GM18951 (cell line): ENCODE data around the gene USP2.
"Not testable (repeated sequence)": the region's sequence is repeated elsewhere in the genome, so short reads cannot be mapped to it uniquely, and the experiment has no call there.

Experiments used
- POLR2A ChIP-seq: IDR thresholded peaks from 4 replicates; pipeline ENCODE4 v1.6.1; 2011; ENCODE audit warnings: mild to moderate bottlenecking; ENCODE audit not compliant: insufficient read length, insufficient read depth; ENCODE audit errors: extremely low read depth
- in situ Hi-C: fragments of 300-500 bp; cut with MboI; formaldehyde crosslinking; loops from one replicate; pipeline ENCODE4 v1.12.0; 2022; ENCODE audit warnings: low sequenced_read_pairs, mixed read lengths, inconsistent platforms; ENCODE audit not compliant: unreplicated experiment

USP2 gene

GRCh38 chr11:119419246-119419645, 37.8 kb upstream of the USP2 start:
- in situ Hi-C loops: no loop called here
- TF ChIP-seq POLR2A: no peak

- in situ Hi-C loops: no loop called here
- no peak for TF ChIP-seq POLR2A
Observed at GRCh38 chr11:119418759-119419158, 37.3 kb upstream of the USP2 start.

DNA sequence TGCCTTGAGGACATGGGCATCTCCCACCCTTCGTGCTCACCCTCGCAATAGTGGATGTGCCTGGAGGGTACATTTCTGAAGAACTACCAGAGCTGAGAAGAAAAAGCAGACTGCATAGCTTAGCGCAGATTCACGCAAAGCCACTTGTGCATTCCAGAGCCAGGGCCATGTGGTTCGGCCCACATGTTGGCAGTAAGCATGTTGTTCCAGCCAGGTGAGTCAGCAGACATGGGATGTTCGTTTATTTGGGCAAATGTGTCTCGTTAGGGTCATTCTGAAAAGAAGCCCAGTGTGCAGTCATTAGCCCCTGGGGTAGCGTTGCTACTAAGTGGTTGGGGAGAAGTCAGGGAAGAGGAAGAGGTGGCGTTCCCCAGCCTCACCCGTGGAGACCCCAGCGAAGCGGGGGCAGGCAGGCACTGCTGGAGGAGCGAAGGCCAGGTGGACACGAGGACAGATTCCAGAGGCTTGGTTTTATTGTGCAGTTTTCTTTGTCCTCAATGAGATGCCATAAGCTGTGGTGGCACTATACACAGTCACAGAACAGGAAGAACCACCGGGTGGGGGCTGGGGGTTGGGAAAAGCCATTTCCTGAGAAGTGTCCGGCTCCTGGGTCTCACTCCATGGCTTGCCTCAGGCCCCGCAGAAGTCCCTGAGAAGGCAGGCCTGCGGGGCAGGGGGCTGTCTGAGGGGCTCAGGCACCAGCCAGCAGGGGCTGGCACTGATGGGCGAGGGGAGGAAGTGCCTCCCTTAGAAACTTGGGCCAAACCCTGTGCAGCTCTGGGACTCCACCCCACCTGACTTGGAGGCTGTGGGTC, 36.4 kb upstream of the USP2 start:
- in situ Hi-C loops: no loop called here

GRCh38 chr11:119416606-119417580, 35.4 kb upstream of the USP2 start:
- no peak for TF ChIP-seq POLR2A
- in situ Hi-C loops: no loop called here

More for the DNA sequence above, 36.4 kb upstream of the USP2 start:
- no peak for TF ChIP-seq POLR2A

DNA sequence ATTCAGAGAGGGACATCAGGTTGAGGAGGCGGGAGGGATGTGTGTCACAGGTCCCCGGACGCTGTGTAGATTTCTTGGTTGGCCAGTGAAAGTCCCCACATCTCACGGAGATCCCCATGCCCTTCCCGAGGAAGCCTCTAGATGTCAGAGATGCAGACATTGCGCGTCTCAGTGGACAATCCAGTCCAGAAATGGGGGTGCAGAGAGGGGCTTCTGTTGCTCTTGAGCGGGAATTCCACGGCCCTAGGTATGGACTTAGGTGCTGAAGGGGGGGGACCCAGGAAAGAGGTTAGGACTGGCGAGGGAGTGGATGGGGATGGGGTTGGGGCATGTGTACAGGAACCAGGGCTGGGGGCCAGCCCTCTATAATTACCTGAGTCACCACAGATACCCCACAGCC, 34.5 kb upstream of the USP2 start:
- in situ Hi-C loops: no loop called here
- no peak for TF ChIP-seq POLR2A

GRCh38 chr11:119415517-119415916, 34.0 kb upstream of the USP2 start:
- no peak for TF ChIP-seq POLR2A
- in situ Hi-C loops: no loop called here

DNA sequence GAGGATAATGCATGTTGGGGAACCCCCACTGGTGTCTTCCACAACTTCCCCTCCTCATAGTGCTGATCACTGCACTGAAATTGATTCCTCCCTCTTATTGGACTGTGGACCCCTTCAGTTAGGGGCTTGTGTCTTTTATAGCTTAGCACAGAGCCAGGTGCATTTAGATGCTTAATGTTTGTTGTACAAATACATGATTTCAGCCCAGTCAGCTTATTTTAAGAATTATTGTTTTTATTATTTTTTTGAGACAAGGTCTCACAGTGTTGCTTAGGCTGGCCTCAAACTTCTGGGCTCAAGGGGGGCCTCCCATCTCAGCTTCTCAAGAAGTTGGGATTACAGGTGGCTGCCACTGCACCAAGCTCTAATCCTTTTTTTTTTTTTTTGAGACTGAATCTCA, 33.2 kb upstream of the USP2 start:
- in situ Hi-C loops: no loop called here
- TF ChIP-seq POLR2A: no peak

- in situ Hi-C loops: no loop called here
- TF ChIP-seq POLR2A: no peak
Observed at GRCh38 chr11:119414321-119414720, 32.8 kb upstream of the USP2 start.

GRCh38 chr11:119412072-119412471, 30.6 kb upstream of the USP2 start:
- no peak for TF ChIP-seq POLR2A
- in situ Hi-C loops: no loop called here

- no peak for TF ChIP-seq POLR2A
- in situ Hi-C loops: no loop called here
Observed at GRCh38 chr11:119410501-119410900, 29.0 kb upstream of the USP2 start.

DNA sequence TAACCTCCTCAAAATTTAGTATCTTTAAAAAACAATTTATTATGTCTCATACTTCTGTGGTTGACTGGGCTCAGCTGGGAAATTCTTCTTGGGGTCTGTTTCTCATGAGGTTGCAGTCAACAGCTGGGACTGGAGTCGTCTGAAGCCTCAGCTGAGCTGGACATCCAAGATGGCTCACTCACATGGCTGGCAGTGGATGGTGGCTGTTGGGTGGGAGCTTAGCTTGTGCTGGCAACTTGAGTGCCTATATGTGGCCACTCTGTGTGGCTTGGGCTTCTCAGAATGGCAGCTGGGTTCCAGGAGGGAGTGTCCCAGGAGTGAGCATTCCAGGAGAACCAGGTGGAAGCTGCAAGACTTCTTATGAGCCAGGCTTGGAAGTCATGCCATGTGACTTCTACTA, 28.2 kb upstream of the USP2 start:
- no peak for TF ChIP-seq POLR2A
- in situ Hi-C loops: no loop called here

GRCh38 chr11:119406005-119406404, 24.5 kb upstream of the USP2 start:
- in situ Hi-C loops: no loop called here
- no peak for TF ChIP-seq POLR2A

DNA sequence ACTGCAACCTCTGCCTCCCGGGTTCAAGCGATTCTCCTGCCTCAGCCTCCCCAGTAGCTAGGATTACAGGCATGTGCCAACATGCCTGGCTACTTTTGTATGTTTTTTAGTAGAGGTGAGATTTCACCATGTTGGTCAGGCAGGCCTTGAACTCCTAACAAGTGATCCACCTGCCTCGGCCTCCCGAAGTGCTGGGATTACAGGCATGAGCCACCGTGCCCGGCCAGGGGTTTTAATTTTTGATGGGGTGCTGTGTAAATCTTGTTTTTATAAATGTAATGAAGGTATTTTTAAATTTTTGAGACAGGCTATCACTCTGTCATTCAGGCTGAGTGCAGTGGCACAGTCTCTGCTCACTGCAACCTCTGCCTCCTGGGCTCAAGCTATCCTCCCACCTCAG, 24.0 kb upstream of the USP2 start:
- in situ Hi-C loops: not testable (repeated sequence)

GRCh38 chr11:119404872-119405271, 23.4 kb upstream of the USP2 start:
- TF ChIP-seq POLR2A: no peak
- in situ Hi-C loops: no loop called here
